Loucy (cell line): ENCODE results near the gene GARIN5B.

ENCODE experiments used
- CTCF ChIP-seq: fragments of 200-600 bp; sonication (generic); conservative IDR thresholded peaks from 2 replicates; pipeline ENCODE4 v1.5.1; 2014; ENCODE audit warnings: mild to moderate bottlenecking, antibody characterized with exemption, low read length
- EZH2phosphoT487 ChIP-seq: fragments of 200-600 bp; IDR thresholded peaks from 2 replicates; pipeline ENCODE4 v1.6.1; 2018; ENCODE audit warnings: antibody characterized with exemption, mild to moderate bottlenecking, moderate library complexity, borderline replicate concordance

GRCh38 chr19:55373306-55373992 is 10.4 kb upstream of the GARIN5B start:
- TF ChIP-seq CTCF (no peak), EZH2phosphoT487 (no peak)
